ENCODE data around the gene BTBD1.

Gene BTBD1

GRCh38 chr15:83106994-83107840, 40.2 kb upstream of the BTBD1 start, which contains the start of gene TM6SF1:
TSS of gene TM6SF1 (plus strand) at chr15:83107645. CDS start at chr15:83107681, 36 bp downstream.
- no peak for TF ChIP-seq CTCF (IDR thresholded peaks at IDR 0.05; ENCODE audit: extremely low read depth, missing control alignments)
- DNase-seq (ENCODE audit: low spot score), result peak; percentile 57

GRCh38 chr15:83105440-83105839, 38.4 kb upstream of the BTBD1 start:
- TF ChIP-seq CTCF (IDR thresholded peaks at IDR 0.05; ENCODE audit: extremely low read depth, missing control alignments), result no peak
- DNase-seq (ENCODE audit: low spot score), result no peak

GRCh38 chr15:83104141-83104540, 37.1 kb upstream of the BTBD1 start:
- TF ChIP-seq CTCF (IDR thresholded peaks at IDR 0.05; ENCODE audit: extremely low read depth, missing control alignments), result no peak
- DNase-seq (ENCODE audit: low spot score), result no peak

GRCh38 chr15:83102346-83102745, 35.3 kb upstream of the BTBD1 start:
- no peak for DNase-seq (ENCODE audit: low spot score)
- no peak for TF ChIP-seq CTCF (IDR thresholded peaks at IDR 0.05; ENCODE audit: extremely low read depth, missing control alignments)

GRCh38 chr15:83100097-83100646, 33.1 kb upstream of the BTBD1 start:
- TF ChIP-seq CTCF (IDR thresholded peaks at IDR 0.05; ENCODE audit: extremely low read depth, missing control alignments), result no peak
- DNase-seq (ENCODE audit: low spot score), result no peak

- no peak for TF ChIP-seq CTCF (IDR thresholded peaks at IDR 0.05; ENCODE audit: extremely low read depth, missing control alignments)
- DNase-seq (ENCODE audit: low spot score), result no peak
Observed at GRCh38 chr15:83099290-83099689, 32.2 kb upstream of the BTBD1 start.

- TF ChIP-seq CTCF (IDR thresholded peaks at IDR 0.05; ENCODE audit: extremely low read depth, missing control alignments), result no peak
- DNase-seq (ENCODE audit: low spot score), result no peak
Observed at GRCh38 chr15:83098079-83098478, 31.0 kb upstream of the BTBD1 start.

Data from GM20000 (cell line).